WTC11 (cell line): ENCODE measurements around the gene NOTCH2. TPM values are rescaled to one million over a fixed set of nuclear protein-coding genes. Genes with fewer than 3 reads are reported as not detected.

ENCODE experiments used
- ATAC-seq: fragments of 200-7000 bp; cut with Tn5 transposase; 2 replicates; pipeline ENCODE4 v1.10.0; 2021; ENCODE audit warnings: mild to moderate bottlenecking, moderate library complexity
- CTCF ChIA-PET: fragments of 300-600 bp; sonication (Branson Sonifier 250); formaldehyde crosslinking; loops from one replicate; lab custom pipeline; 2021; ENCODE audit warnings: antibody characterized with exemption; lab: Charles Lee
- POLR2A ChIA-PET: fragments of 350-600 bp; sonication (Branson Sonifier 250); formaldehyde crosslinking; loops from one replicate; lab custom pipeline; 2021; ENCODE audit warnings: antibody characterized with exemption; lab: Charles Lee
- DNase-seq: peaks from one replicate; pipeline ENCODE4 v3.0.0; 2021; ENCODE audit warnings: low spot score
- H3K27ac Mint-ChIP-seq: 2 replicates; pipeline ENCODE4 v1.8.0; 2021; ENCODE audit warnings: mixed read lengths
- H3K27me3 Mint-ChIP-seq: 2 replicates; pipeline ENCODE4 v1.8.0; 2021; ENCODE audit warnings: low read depth, mild to moderate bottlenecking, moderate library complexity, mixed read lengths
- H3K36me3 Mint-ChIP-seq: 2 replicates; pipeline ENCODE4 v1.8.0; 2021; ENCODE audit warnings: mixed read lengths
- H3K4me1 Mint-ChIP-seq: 2 replicates; pipeline ENCODE4 v1.8.0; 2022; ENCODE audit warnings: mixed read lengths
- H3K4me3 Mint-ChIP-seq: 2 replicates; pipeline ENCODE4 v1.8.0; 2021; ENCODE audit warnings: mild to moderate bottlenecking, moderate library complexity, mixed read lengths
- H3K9me3 Mint-ChIP-seq: 2 replicates; pipeline ENCODE4 v1.8.0; 2021; ENCODE audit warnings: mixed read lengths
- ATF1 ChIP-seq: sonication (generic); formaldehyde crosslinking; IDR thresholded peaks from 2 replicates; pipeline ENCODE4 v1.8.1; 2023; ENCODE audit warnings: mild to moderate bottlenecking, moderate library complexity, missing genetic modification reagents
- E2F4 ChIP-seq: sonication (generic); formaldehyde crosslinking; IDR thresholded peaks from 2 replicates; pipeline ENCODE4 v1.8.1; 2022; ENCODE audit warnings: low read depth, mild to moderate bottlenecking, moderate library complexity, missing genetic modification reagents, borderline replicate concordance
- ERG ChIP-seq: fragments of 250-450 bp; sonication (Bioruptor Pico); IDR thresholded peaks from 2 replicates; pipeline ENCODE4 v1.8.0; 2021; ENCODE audit warnings: mild to moderate bottlenecking
- JAZF1 ChIP-seq: fragments of 250-450 bp; sonication (Bioruptor Pico); IDR thresholded peaks from 2 replicates; pipeline ENCODE4 v1.9.0; 2021; ENCODE audit warnings: moderate library complexity, mild to moderate bottlenecking, inconsistent platforms
- JUN ChIP-seq: sonication (generic); formaldehyde crosslinking; IDR thresholded peaks from 2 replicates; pipeline ENCODE4 v1.8.0; 2023; ENCODE audit warnings: mild to moderate bottlenecking, missing genetic modification reagents
- MYBL2 ChIP-seq: sonication (generic); formaldehyde crosslinking; IDR thresholded peaks from 2 replicates; pipeline ENCODE4 v1.8.1; 2023; ENCODE audit warnings: mild to moderate bottlenecking, moderate library complexity, missing genetic modification reagents
- PRDM15 ChIP-seq: sonication (generic); formaldehyde crosslinking; IDR thresholded peaks from 2 replicates; pipeline ENCODE4 v1.8.0; 2022; ENCODE audit warnings: missing genetic modification reagents
- RELA ChIP-seq: sonication (generic); formaldehyde crosslinking; IDR thresholded peaks from 2 replicates; pipeline ENCODE4 v1.8.1; 2022; ENCODE audit warnings: missing genetic modification reagents, mild to moderate bottlenecking, borderline replicate concordance
- SOX15 ChIP-seq: fragments of 250-450 bp; sonication (Bioruptor Pico); IDR thresholded peaks from 2 replicates; pipeline ENCODE4 v1.9.0; 2021; ENCODE audit warnings: mild to moderate bottlenecking
- ZNF263 ChIP-seq: sonication (generic); formaldehyde crosslinking; IDR thresholded peaks from 2 replicates; pipeline ENCODE4 v1.8.1; 2022; ENCODE audit warnings: low read depth, mild to moderate bottlenecking, moderate library complexity, missing genetic modification reagents
- ZNF423 ChIP-seq: fragments of 250-450 bp; sonication (Bioruptor Pico); IDR thresholded peaks from 2 replicates; pipeline ENCODE4 v2.1.2; 2022; ENCODE audit warnings: mild to moderate bottlenecking, moderate library complexity
- total RNA-seq: library from RNA; stranded (reverse); gene quantifications from 3 replicates; pipeline ENCODE4 v1.2.3, GENCODE V29; 2021
- TF ChIP-seq, protein P1 (sequence below): fragments of 250-450 bp; sonication (Bioruptor Pico); IDR thresholded peaks from 2 replicates; pipeline ENCODE4 v1.9.0; 2021; ENCODE audit warnings: mild to moderate bottlenecking
- TF ChIP-seq, protein P2 (sequence below): sonication (generic); formaldehyde crosslinking; IDR thresholded peaks from 2 replicates; pipeline ENCODE4 v1.8.0; 2022; ENCODE audit warnings: mild to moderate bottlenecking, missing genetic modification reagents
- TF ChIP-seq, protein P3 (sequence below): sonication (generic); formaldehyde crosslinking; IDR thresholded peaks from 2 replicates; pipeline ENCODE4 v1.8.1; 2023; ENCODE audit warnings: mild to moderate bottlenecking, moderate library complexity, missing genetic modification reagents
- TF ChIP-seq, protein P4 (sequence below): sonication (generic); formaldehyde crosslinking; conservative IDR thresholded peaks from 2 replicates; pipeline ENCODE4 v1.8.1; 2022; ENCODE audit warnings: mild to moderate bottlenecking, missing genetic modification reagents

Gene NOTCH2
- total RNA-seq, 1 experiment from 2014 or later, result 60.9 TPM

- POLR2A ChIA-PET, result no interaction called here
- Mint-ChIP-seq H3K27me3 (no peaks in the 10 kb centered on the region; the same call in 1 of the 2 replicates), H3K27ac (no peak overlapping the region), H3K4me1 (peaks cover 11% of the 10 kb centered on the region), H3K4me3 (no peak overlapping the region), H3K9me3 (no peaks in the 10 kb centered on the region), H3K36me3 (peaks cover 7% of the 10 kb centered on the region)
- no peak for TF ChIP-seq E2F4 (CRISPR knock-in tag)
- no peak for TF ChIP-seq ERG (CRISPR knock-in tag)
- peak; percentile 22; the same call in 1 of the 2 replicates for TF ChIP-seq ZNF423 (CRISPR knock-in tag)
- TF ChIP-seq MYBL2 (CRISPR knock-in tag), result no peak
- CTCF ChIA-PET, result interaction anchor here (0.8 to 2.5 kb wide), 3 partner anchors 14 to 66 kb away, joined by 3 to 17 read pairs (median 4); partner anchors contain the start of gene ADAM30
- DNase-seq (peak; percentile 50), ATAC-seq (peak; percentile 53; the same call in 1 of the 2 replicates)
These were observed 159.4 kb downstream of the NOTCH2 start for GRCh38 chr1:119909890-119910596.

GRCh38 chr1:119908661-119909060 lies 160.8 kb downstream of the NOTCH2 start:
- H3K27ac Mint-ChIP-seq, result no peak overlapping the region
- H3K4me1 Mint-ChIP-seq, result peaks cover 11% of the 10 kb centered on the region
- no peaks in the 10 kb centered on the region for H3K9me3 Mint-ChIP-seq
- POLR2A ChIA-PET, result no interaction called here
- TF ChIP-seq ERG (CRISPR knock-in tag) (no peak), ATF1 (no peak), SOX15 (CRISPR knock-in tag) (no peak), RELA (CRISPR knock-in tag) (no peak), JAZF1 (CRISPR knock-in tag) (no peak), PRDM15 (no peak), JUN (no peak), ZNF263 (CRISPR knock-in tag) (no peak)
- TF ChIP-seq, protein P1, sequence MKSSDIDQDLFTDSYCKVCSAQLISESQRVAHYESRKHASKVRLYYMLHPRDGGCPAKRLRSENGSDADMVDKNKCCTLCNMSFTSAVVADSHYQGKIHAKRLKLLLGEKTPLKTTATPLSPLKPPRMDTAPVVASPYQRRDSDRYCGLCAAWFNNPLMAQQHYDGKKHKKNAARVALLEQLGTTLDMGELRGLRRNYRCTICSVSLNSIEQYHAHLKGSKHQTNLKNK (CRISPR knock-in tag), result no peak
- TF ChIP-seq, protein P2, sequence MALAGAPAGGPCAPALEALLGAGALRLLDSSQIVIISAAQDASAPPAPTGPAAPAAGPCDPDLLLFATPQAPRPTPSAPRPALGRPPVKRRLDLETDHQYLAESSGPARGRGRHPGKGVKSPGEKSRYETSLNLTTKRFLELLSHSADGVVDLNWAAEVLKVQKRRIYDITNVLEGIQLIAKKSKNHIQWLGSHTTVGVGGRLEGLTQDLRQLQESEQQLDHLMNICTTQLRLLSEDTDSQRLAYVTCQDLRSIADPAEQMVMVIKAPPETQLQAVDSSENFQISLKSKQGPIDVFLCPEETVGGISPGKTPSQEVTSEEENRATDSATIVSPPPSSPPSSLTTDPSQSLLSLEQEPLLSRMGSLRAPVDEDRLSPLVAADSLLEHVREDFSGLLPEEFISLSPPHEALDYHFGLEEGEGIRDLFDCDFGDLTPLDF, result no peak
- TF ChIP-seq, protein P3, sequence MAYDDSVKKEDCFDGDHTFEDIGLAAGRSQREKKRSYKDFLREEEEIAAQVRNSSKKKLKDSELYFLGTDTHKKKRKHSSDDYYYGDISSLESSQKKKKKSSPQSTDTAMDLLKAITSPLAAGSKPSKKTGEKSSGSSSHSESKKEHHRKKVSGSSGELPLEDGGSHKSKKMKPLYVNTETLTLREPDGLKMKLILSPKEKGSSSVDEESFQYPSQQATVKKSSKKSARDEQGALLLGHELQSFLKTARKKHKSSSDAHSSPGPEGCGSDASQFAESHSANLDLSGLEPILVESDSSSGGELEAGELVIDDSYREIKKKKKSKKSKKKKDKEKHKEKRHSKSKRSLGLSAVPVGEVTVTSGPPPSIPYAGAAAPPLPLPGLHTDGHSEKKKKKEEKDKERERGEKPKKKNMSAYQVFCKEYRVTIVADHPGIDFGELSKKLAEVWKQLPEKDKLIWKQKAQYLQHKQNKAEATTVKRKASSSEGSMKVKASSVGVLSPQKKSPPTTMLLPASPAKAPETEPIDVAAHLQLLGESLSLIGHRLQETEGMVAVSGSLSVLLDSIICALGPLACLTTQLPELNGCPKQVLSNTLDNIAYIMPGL, result no peak
- TF ChIP-seq, protein P4, sequence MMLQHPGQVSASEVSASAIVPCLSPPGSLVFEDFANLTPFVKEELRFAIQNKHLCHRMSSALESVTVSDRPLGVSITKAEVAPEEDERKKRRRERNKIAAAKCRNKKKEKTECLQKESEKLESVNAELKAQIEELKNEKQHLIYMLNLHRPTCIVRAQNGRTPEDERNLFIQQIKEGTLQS (CRISPR knock-in tag), result no peak
- DNase-seq (no peak), ATAC-seq (no peak)
- CTCF ChIA-PET, result interaction anchor here (2.6 kb wide), 1 partner anchor 13 kb away, joined by 13 read pairs; the partner anchor contains the start of gene ADAM30
- no peak overlapping the region for H3K4me3 Mint-ChIP-seq
- H3K36me3 Mint-ChIP-seq, result no peaks in the 10 kb centered on the region
- H3K27me3 Mint-ChIP-seq, result peaks cover 4% of the 10 kb centered on the region
